ENCODE results near the gene NUP93.

Gene NUP93

GRCh38 chr16:56814537-56815432, 84.9 kb downstream of the NUP93 start:
- peaks cover 31% of the 10 kb centered on the region for H3K4me1 ChIP-seq (ENCODE audit: control insufficient read depth, insufficient read depth, low read length, poor library complexity, severe bottlenecking)
- WGBS, 2 experiments (ENCODE audit: insufficient coverage in 2 of 2), result 85 to 87% methylated on average over 9 of the region's 9 CpGs
- H3K9me3 ChIP-seq (ENCODE audit: control insufficient read depth, low read length), result peaks cover 4% of the 10 kb centered on the region
- peak overlapping the region; percentile 80 for H3K27ac ChIP-seq (ENCODE audit: low read depth, low read length, severe bottlenecking)
- H3K4me3 ChIP-seq (ENCODE audit: extremely low read depth, insufficient read depth, low read length, poor library complexity, severe bottlenecking), result no peak overlapping the region
- peaks cover 37% of the 10 kb centered on the region for H3K36me3 ChIP-seq (ENCODE audit: control insufficient read depth, insufficient read depth, low read length)

- H3K9me3 ChIP-seq (ENCODE audit: control insufficient read depth, low read length), result peaks cover 4% of the 10 kb centered on the region
- H3K4me3 ChIP-seq (ENCODE audit: extremely low read depth, insufficient read depth, low read length, poor library complexity, severe bottlenecking), result no peak overlapping the region
- H3K36me3 ChIP-seq (ENCODE audit: control insufficient read depth, insufficient read depth, low read length), result peaks cover 35% of the 10 kb centered on the region
- H3K27ac ChIP-seq (ENCODE audit: low read depth, low read length, severe bottlenecking), result no peak overlapping the region
- peaks cover 31% of the 10 kb centered on the region for H3K4me1 ChIP-seq (ENCODE audit: control insufficient read depth, insufficient read depth, low read length, poor library complexity, severe bottlenecking)
These were observed 85.8 kb downstream of the NUP93 start for GRCh38 chr16:56815721-56816120.

- Histone ChIP-seq H3K9me3 (ENCODE audit: control insufficient read depth, low read length) (peaks cover 4% of the 10 kb centered on the region), H3K4me3 (ENCODE audit: extremely low read depth, insufficient read depth, low read length, poor library complexity, severe bottlenecking) (no peak overlapping the region), H3K36me3 (ENCODE audit: control insufficient read depth, insufficient read depth, low read length) (peaks cover 47% of the 10 kb centered on the region), H3K27ac (ENCODE audit: low read depth, low read length, severe bottlenecking) (no peak overlapping the region), H3K4me1 (ENCODE audit: control insufficient read depth, insufficient read depth, low read length, poor library complexity, severe bottlenecking) (peaks cover 28% of the 10 kb centered on the region)
These were observed 87.1 kb downstream of the NUP93 start for GRCh38 chr16:56817056-56817455.

- H3K36me3 ChIP-seq (ENCODE audit: control insufficient read depth, insufficient read depth, low read length), result peaks cover 55% of the 10 kb centered on the region
- H3K4me1 ChIP-seq (ENCODE audit: control insufficient read depth, insufficient read depth, low read length, poor library complexity, severe bottlenecking), result peaks cover 21% of the 10 kb centered on the region
- H3K9me3 ChIP-seq (ENCODE audit: control insufficient read depth, low read length), result peaks cover 4% of the 10 kb centered on the region
- no peak overlapping the region for H3K4me3 ChIP-seq (ENCODE audit: extremely low read depth, insufficient read depth, low read length, poor library complexity, severe bottlenecking)
- WGBS, 2 experiments (ENCODE audit: insufficient coverage in 2 of 2), result no CpG with 5 or more reads among the region's 1 CpG
- no peak overlapping the region for H3K27ac ChIP-seq (ENCODE audit: low read depth, low read length, severe bottlenecking)
These were observed 88.0 kb downstream of the NUP93 start for GRCh38 chr16:56817938-56818337.

GRCh38 chr16:56823081-56823733, 93.3 kb downstream of the NUP93 start:
- peaks cover 86% of the 10 kb centered on the region for H3K36me3 ChIP-seq (ENCODE audit: control insufficient read depth, insufficient read depth, low read length)

GRCh38 chr16:56824331-56824730, 94.4 kb downstream of the NUP93 start:
- WGBS, 2 experiments (ENCODE audit: insufficient coverage in 2 of 2), result 90% methylated on average over 2 of the region's 3 CpGs; no CpG with 5 or more reads in 1 of the 2 experiments
- H3K4me1 ChIP-seq (ENCODE audit: control insufficient read depth, insufficient read depth, low read length, poor library complexity, severe bottlenecking), result no peaks in the 10 kb centered on the region
- no peak overlapping the region for H3K27ac ChIP-seq (ENCODE audit: low read depth, low read length, severe bottlenecking)
- H3K36me3 ChIP-seq (ENCODE audit: control insufficient read depth, insufficient read depth, low read length), result peaks cover 85% of the 10 kb centered on the region
- H3K9me3 ChIP-seq (ENCODE audit: control insufficient read depth, low read length), result no peaks in the 10 kb centered on the region
- no peak overlapping the region for H3K4me3 ChIP-seq (ENCODE audit: extremely low read depth, insufficient read depth, low read length, poor library complexity, severe bottlenecking)

More at GRCh38 chr16:56823081-56823733, 93.3 kb downstream of the NUP93 start:
- 91 to 97% methylated on average over 7 of the region's 12 CpGs for WGBS, 2 experiments (ENCODE audit: insufficient coverage in 2 of 2)
- Histone ChIP-seq H3K27ac (ENCODE audit: low read depth, low read length, severe bottlenecking) (no peak overlapping the region), H3K4me1 (ENCODE audit: control insufficient read depth, insufficient read depth, low read length, poor library complexity, severe bottlenecking) (no peaks in the 10 kb centered on the region), H3K9me3 (ENCODE audit: control insufficient read depth, low read length) (no peaks in the 10 kb centered on the region), H3K4me3 (ENCODE audit: extremely low read depth, insufficient read depth, low read length, poor library complexity, severe bottlenecking) (no peak overlapping the region)

GRCh38 chr16:56824804-56825203, 94.9 kb downstream of the NUP93 start:
- H3K4me1 ChIP-seq (ENCODE audit: control insufficient read depth, insufficient read depth, low read length, poor library complexity, severe bottlenecking), result no peaks in the 10 kb centered on the region
- H3K9me3 ChIP-seq (ENCODE audit: control insufficient read depth, low read length), result no peaks in the 10 kb centered on the region
- no peak overlapping the region for H3K4me3 ChIP-seq (ENCODE audit: extremely low read depth, insufficient read depth, low read length, poor library complexity, severe bottlenecking)
- no CpG with 5 or more reads among the region's 3 CpGs for WGBS, 2 experiments (ENCODE audit: insufficient coverage in 2 of 2)
- H3K36me3 ChIP-seq (ENCODE audit: control insufficient read depth, insufficient read depth, low read length), result peaks cover 85% of the 10 kb centered on the region
- no peak overlapping the region for H3K27ac ChIP-seq (ENCODE audit: low read depth, low read length, severe bottlenecking)

GRCh38 chr16:56825826-56826225, 95.9 kb downstream of the NUP93 start:
- Histone ChIP-seq H3K36me3 (ENCODE audit: control insufficient read depth, insufficient read depth, low read length) (peaks cover 89% of the 10 kb centered on the region), H3K4me1 (ENCODE audit: control insufficient read depth, insufficient read depth, low read length, poor library complexity, severe bottlenecking) (peaks cover 5% of the 10 kb centered on the region), H3K9me3 (ENCODE audit: control insufficient read depth, low read length) (no peaks in the 10 kb centered on the region), H3K4me3 (ENCODE audit: extremely low read depth, insufficient read depth, low read length, poor library complexity, severe bottlenecking) (no peak overlapping the region), H3K27ac (ENCODE audit: low read depth, low read length, severe bottlenecking) (no peak overlapping the region)

- Histone ChIP-seq H3K9me3 (ENCODE audit: control insufficient read depth, low read length) (no peaks in the 10 kb centered on the region), H3K27ac (ENCODE audit: low read depth, low read length, severe bottlenecking) (no peak overlapping the region), H3K4me3 (ENCODE audit: extremely low read depth, insufficient read depth, low read length, poor library complexity, severe bottlenecking) (no peak overlapping the region), H3K36me3 (ENCODE audit: control insufficient read depth, insufficient read depth, low read length) (peaks cover 89% of the 10 kb centered on the region), H3K4me1 (ENCODE audit: control insufficient read depth, insufficient read depth, low read length, poor library complexity, severe bottlenecking) (peaks cover 5% of the 10 kb centered on the region)
- 89 to 100% methylated on average over 1 of the region's 1 CpG for WGBS, 2 experiments (ENCODE audit: insufficient coverage in 2 of 2)
These were observed 98.7 kb downstream of the NUP93 start for GRCh38 chr16:56828647-56829046.

- Histone ChIP-seq H3K36me3 (ENCODE audit: control insufficient read depth, insufficient read depth, low read length) (peaks cover 91% of the 10 kb centered on the region), H3K9me3 (ENCODE audit: control insufficient read depth, low read length) (no peaks in the 10 kb centered on the region), H3K4me1 (ENCODE audit: control insufficient read depth, insufficient read depth, low read length, poor library complexity, severe bottlenecking) (peaks cover 5% of the 10 kb centered on the region), H3K27ac (ENCODE audit: low read depth, low read length, severe bottlenecking) (no peak overlapping the region), H3K4me3 (ENCODE audit: extremely low read depth, insufficient read depth, low read length, poor library complexity, severe bottlenecking) (no peak overlapping the region)
- WGBS, 2 experiments (ENCODE audit: insufficient coverage in 2 of 2), result 60% methylated on average over 1 of the region's 2 CpGs; no CpG with 5 or more reads in 1 of the 2 experiments
These were observed 100.7 kb downstream of the NUP93 start for GRCh38 chr16:56830669-56831068.

- no peak overlapping the region for H3K4me3 ChIP-seq (ENCODE audit: extremely low read depth, insufficient read depth, low read length, poor library complexity, severe bottlenecking)
- no peaks in the 10 kb centered on the region for H3K9me3 ChIP-seq (ENCODE audit: control insufficient read depth, low read length)
- no peak overlapping the region for H3K27ac ChIP-seq (ENCODE audit: low read depth, low read length, severe bottlenecking)
- peaks cover 86% of the 10 kb centered on the region for H3K36me3 ChIP-seq (ENCODE audit: control insufficient read depth, insufficient read depth, low read length)
- peaks cover 5% of the 10 kb centered on the region for H3K4me1 ChIP-seq (ENCODE audit: control insufficient read depth, insufficient read depth, low read length, poor library complexity, severe bottlenecking)
These were observed 102.8 kb downstream of the NUP93 start for GRCh38 chr16:56832768-56833167.

Measured in mesodermal cell (in vitro differentiated cells).